ENCODE data around the gene NUDT3.

The NUDT3 gene

DNA sequence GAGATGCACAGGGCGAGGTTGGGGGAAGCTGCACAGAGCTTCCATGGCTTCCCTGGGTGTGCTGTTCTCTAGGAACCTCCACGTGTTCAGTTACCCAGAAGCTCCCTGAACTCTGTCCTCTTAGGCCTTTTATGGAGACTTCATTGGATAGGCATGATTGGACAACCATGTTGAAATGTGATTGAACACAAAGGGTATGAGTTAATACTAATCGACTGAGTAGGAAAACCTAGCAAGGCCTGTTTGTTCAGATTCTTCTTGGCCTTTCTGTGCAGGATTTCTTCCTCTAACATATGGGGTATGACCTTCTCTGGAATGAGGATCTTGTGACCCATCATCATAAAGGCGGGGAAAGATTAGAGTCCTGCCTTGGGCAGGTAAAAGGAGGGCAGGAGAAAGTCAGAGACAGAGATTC lies 73.0 kb downstream of the NUDT3 start:
- no peak for DNase-seq (ENCODE audit: low read depth)

GRCh38 chr6:34318499-34319470 lies 73.7 kb downstream of the NUDT3 start:
- DNase-seq (ENCODE audit: low read depth): no peak

- DNase-seq (ENCODE audit: low read depth): no peak
Observed at GRCh38 chr6:34317882-34318498, 74.5 kb downstream of the NUDT3 start.

DNA sequence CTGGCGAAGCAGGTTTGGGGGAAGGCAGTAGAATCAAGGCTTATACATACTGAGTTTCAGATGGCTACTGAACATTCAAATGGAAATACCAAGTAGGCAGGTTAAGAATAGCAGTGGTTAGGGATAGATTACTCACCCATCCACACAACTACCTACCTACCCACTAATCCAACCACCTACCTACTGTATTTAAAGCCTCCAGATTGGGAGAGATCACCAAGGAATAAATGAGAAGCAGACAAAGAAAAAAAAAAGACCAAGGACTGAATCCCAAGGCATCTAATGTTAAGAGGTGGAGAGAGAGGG lies 75.3 kb downstream of the NUDT3 start:
- no peak for DNase-seq (ENCODE audit: low read depth)

- DNase-seq (ENCODE audit: low read depth): no peak
Observed at GRCh38 chr6:34316431-34317171, 75.9 kb downstream of the NUDT3 start.

- DNase-seq (ENCODE audit: low read depth): no peak
Observed at GRCh38 chr6:34315780-34316179, 76.7 kb downstream of the NUDT3 start.

GRCh38 chr6:34315256-34315655 lies 77.2 kb downstream of the NUDT3 start:
- DNase-seq (ENCODE audit: low read depth): no peak

DNA sequence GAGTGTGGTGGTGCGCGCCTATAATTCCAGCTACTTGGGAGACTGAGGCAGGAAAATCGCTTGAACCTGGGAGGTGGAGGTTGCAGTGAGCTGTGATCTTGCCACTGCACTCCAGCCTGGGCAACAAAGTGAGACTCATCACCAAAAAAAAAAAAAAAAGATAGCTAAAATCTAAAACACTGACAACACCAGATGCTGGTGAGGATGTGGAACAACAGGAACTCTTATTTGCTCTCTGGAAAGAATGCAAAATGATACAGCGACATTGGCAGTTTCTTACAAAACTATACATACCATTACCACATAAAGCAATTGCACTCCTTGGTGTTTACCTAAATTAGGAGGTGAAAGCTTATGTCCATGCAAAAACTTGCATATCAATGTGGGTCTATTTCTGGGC lies 80.2 kb downstream of the NUDT3 start:
- no peak for DNase-seq (ENCODE audit: low read depth)

GRCh38 chr6:34310817-34311216 lies 81.7 kb downstream of the NUDT3 start:
- DNase-seq (ENCODE audit: low read depth): no peak

DNA sequence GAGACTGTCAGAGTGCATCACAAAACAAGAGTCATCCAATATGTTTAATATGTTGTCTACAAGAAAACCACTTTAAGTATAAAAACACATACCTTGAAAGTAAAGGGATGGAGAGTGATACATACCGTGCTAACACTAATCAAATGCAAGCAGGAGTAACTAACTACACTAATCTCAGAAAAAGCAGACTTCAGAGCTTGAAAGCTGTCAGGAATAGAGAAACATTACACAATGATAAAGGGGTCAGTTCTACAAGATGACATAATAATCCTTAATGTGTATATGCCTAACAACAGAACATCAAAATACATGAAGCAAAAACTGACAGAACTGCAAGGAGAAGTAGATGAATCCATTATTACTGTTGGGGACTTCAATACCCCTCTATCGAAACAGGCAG lies 84.0 kb downstream of the NUDT3 start:
- DNase-seq (ENCODE audit: low read depth): no peak

DNA sequence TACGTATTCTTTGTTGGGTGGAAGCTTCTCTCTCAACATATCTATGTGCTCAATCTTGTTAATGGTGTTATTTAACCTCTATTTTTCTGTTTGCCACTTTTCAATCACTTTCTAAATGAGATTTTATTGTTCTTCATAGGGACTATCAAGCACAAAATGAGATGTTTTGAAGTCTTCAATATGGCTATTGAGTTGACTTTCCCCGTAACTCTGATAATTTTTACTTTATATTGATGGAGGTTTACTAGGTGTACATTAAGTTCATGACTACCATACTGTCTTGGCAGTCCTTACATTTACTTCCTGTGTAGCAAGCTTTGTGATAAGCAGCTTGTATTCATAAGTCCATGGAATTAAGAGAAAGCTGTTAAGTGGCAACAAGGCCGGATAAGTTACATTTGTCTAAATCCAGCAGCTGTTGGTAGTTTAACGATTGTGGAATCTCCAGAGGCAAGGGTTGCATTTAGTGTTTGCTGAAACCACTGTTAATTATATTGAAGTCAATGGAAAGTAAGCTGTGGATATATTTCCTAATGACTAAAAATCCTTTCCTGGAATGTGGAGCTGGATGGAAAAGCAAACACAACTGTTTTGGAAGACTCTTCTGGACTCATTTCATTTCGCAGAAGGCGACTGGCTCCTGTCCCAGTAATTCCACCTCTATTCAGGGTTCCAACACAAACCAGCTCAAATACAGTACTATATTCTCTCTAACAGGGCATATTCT lies 86.3 kb downstream of the NUDT3 start:
- no peak for DNase-seq (ENCODE audit: low read depth)

- DNase-seq (ENCODE audit: low read depth): no peak
Observed at GRCh38 chr6:34305497-34305896, 87.0 kb downstream of the NUDT3 start.

- no peak for DNase-seq (ENCODE audit: low read depth)
Observed at GRCh38 chr6:34304164-34304563, 88.3 kb downstream of the NUDT3 start.

- no peak for DNase-seq (ENCODE audit: low read depth)
Observed at GRCh38 chr6:34302929-34303328, 89.5 kb downstream of the NUDT3 start.

DNA sequence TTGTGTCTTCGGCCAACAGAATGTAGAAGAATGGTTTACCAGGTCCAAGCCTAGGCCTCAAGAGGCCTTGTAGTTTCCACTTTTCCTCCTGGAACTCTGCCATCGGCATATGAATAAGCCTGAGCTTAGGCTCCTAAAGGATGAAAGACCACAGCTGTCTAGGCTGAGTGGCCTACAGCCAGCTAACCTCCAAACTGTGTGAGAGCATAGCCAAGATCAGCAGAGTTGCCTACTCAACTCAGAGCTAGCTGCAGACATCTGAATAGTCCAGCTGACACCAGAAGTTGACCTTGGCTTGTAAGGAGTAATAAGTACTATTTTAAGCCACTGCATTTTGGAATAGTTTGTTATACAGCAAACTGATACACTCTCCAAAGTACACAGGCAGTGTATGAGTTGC lies 91.1 kb downstream of the NUDT3 start:
- DNase-seq (ENCODE audit: low read depth): no peak

- no peak for DNase-seq (ENCODE audit: low read depth)
Observed at GRCh38 chr6:34300332-34300751, 92.1 kb downstream of the NUDT3 start.

GRCh38 chr6:34298941-34299340 lies 93.5 kb downstream of the NUDT3 start:
- no peak for DNase-seq (ENCODE audit: low read depth)

- DNase-seq (ENCODE audit: low read depth): no peak
Observed at GRCh38 chr6:34295721-34296120, 96.7 kb downstream of the NUDT3 start.

DNA sequence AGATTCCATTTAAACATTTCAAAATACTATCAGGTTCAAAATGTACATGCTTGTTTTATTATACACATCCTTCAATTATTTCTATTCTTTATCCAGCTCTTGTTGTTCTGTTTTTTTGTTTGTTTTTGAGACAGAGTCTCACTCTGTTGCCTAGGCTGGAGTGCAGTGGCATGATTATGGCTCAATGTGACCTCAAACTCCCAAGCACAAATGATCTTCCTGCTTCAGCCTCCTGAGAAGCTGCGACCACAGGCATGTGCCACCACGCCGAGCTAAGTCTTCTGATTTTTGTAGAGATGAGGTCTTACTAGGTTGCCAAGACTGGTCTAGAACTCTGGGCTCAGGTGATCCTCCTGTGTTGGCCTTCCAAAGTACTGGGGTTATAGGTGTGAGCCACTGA lies 99.5 kb downstream of the NUDT3 start:
- no peak for DNase-seq (ENCODE audit: low read depth)

DNA sequence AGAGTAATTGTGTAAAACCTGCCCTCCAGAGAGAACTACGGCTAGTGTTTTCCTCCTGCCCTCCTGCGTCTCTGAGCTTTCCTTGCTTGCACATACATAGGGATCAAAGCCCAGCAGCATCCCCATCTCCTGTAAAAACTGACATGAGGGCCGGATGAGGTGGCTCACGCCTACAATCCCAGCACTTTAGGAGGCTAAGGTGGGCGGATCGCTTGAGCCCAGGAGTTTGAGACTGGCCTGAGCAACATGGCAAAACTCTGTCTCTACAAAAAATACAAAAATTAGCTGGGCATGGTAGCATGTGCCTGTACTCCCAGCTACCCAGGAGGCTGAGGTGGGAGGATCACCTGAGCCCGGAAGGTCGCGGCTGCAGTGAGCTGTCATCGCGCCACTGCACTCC lies 103.3 kb downstream of the NUDT3 start:
- no peak for DNase-seq (ENCODE audit: low read depth)

- no peak for DNase-seq (ENCODE audit: low read depth)
Observed at GRCh38 chr6:34288581-34288980, 103.9 kb downstream of the NUDT3 start.

- no peak for DNase-seq (ENCODE audit: low read depth)
Observed at GRCh38 chr6:34285448-34286164, 106.9 kb downstream of the NUDT3 start.
